Measurements from ENCODE around the gene APOC4.

DNA sequence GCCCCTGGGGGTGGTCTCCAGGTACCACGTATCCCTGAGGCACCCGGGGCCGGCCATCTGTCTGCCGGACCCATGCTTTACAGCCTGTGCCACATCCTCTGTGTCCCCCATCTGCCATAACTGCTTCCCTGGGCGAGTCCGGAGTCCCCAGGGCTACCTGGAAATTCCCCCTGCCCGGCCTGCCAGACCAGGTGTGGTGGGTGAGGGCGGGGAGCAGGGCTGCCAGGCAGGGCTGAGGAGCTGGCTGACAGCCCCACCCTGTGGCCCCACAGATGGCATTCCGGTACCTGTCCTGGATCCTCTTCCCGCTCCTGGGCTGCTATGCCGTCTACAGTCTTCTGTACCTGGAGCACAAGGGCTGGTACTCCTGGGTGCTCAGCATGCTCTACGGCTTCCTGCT is 48.9 kb downstream of the APOC4 start:
- TF ChIP-seq, protein P1, sequence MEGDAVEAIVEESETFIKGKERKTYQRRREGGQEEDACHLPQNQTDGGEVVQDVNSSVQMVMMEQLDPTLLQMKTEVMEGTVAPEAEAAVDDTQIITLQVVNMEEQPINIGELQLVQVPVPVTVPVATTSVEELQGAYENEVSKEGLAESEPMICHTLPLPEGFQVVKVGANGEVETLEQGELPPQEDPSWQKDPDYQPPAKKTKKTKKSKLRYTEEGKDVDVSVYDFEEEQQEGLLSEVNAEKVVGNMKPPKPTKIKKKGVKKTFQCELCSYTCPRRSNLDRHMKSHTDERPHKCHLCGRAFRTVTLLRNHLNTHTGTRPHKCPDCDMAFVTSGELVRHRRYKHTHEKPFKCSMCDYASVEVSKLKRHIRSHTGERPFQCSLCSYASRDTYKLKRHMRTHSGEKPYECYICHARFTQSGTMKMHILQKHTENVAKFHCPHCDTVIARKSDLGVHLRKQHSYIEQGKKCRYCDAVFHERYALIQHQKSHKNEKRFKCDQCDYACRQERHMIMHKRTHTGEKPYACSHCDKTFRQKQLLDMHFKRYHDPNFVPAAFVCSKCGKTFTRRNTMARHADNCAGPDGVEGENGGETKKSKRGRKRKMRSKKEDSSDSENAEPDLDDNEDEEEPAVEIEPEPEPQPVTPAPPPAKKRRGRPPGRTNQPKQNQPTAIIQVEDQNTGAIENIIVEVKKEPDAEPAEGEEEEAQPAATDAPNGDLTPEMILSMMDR (IDR thresholded peaks at IDR 0.05) = no peak
- TF ChIP-seq POLR2AphosphoS5 (IDR thresholded peaks at IDR 0.05; ENCODE audit: low read depth, low read length) (no peak), MXI1 (IDR thresholded peaks at IDR 0.05; ENCODE audit: low read depth, low read length) (no peak), RAD21 (IDR thresholded peaks at IDR 0.05; ENCODE audit: low read length) (no peak), EP300 (IDR thresholded peaks at IDR 0.05; ENCODE audit: borderline replicate concordance in 1 of 2, low read depth in 1 of 2, low read length in 1 of 2) (no peak), FOXM1 (IDR thresholded peaks at IDR 0.05; ENCODE audit: low read depth) (no peak), JUND (IDR thresholded peaks at IDR 0.05) (no peak)
- TF ChIP-seq, protein P2, sequence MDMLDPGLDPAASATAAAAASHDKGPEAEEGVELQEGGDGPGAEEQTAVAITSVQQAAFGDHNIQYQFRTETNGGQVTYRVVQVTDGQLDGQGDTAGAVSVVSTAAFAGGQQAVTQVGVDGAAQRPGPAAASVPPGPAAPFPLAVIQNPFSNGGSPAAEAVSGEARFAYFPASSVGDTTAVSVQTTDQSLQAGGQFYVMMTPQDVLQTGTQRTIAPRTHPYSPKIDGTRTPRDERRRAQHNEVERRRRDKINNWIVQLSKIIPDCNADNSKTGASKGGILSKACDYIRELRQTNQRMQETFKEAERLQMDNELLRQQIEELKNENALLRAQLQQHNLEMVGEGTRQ (IDR thresholded peaks at IDR 0.05; ENCODE audit: borderline replicate concordance, low read depth, low read length) = no peak
- TF ChIP-seq, protein P3, sequence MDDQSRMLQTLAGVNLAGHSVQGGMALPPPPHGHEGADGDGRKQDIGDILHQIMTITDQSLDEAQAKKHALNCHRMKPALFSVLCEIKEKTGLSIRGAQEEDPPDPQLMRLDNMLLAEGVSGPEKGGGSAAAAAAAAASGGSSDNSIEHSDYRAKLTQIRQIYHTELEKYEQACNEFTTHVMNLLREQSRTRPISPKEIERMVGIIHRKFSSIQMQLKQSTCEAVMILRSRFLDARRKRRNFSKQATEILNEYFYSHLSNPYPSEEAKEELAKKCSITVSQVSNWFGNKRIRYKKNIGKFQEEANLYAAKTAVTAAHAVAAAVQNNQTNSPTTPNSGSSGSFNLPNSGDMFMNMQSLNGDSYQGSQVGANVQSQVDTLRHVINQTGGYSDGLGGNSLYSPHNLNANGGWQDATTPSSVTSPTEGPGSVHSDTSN (IDR thresholded peaks at IDR 0.05) = no peak

All from SK-N-SH (cell line).